CD14-positive monocyte (primary cell): Measurements from ENCODE around the gene SLC47A2. TPM values are rescaled to one million over a fixed set of nuclear protein-coding genes. Genes with fewer than 3 reads are reported as not detected.
A peak's percentile ranks its signal among the peaks of the same experiment; 100 is the strongest.

Source experiments
- DNase-seq, 3 donors: peaks; one replicate each; pipeline ENCODE4 v3.0.0-alpha.2; 2011 to 2022
- H2AFZ ChIP-seq: 2 replicates; pipeline ENCODE4 v1.6.0; 2012; ENCODE audit warnings: mild to moderate bottlenecking, low read depth, low read length, inconsistent platforms; ENCODE audit not compliant: insufficient read depth, poor library complexity, severe bottlenecking
- H3K27ac ChIP-seq, 2 donors: 1 replicate in 1 of 2; 2 replicates in 1 of 2; pipeline ENCODE4 v1.5.1; 2012 to 2013; ENCODE audit warnings: low read length in 2 of 2, control low read depth in 1 of 2, inconsistent platforms in 1 of 2, low read depth in 1 of 2, mild to moderate bottlenecking in 1 of 2
- H3K27me3 ChIP-seq, 2 donors: one replicate each; pipeline versions ENCODE4 v1.6.0 to v1.6.1; 2011 to 2013; ENCODE audit warnings: low read length in 2 of 2; ENCODE audit not compliant: control insufficient read depth in 2 of 2, insufficient read depth in 2 of 2
- H3K36me3 ChIP-seq, 2 donors: replicated peaks in 1 of 2; 1 replicate in 1 of 2; 2 replicates in 1 of 2; pipeline versions ENCODE4 v1.5.1 to v1.6.1; 2012 to 2013; ENCODE audit warnings: low read length in 2 of 2, control low read depth in 1 of 2, inconsistent platforms in 1 of 2, mild to moderate bottlenecking in 1 of 2; ENCODE audit not compliant: insufficient read depth in 2 of 2, control insufficient read depth in 1 of 2
- H3K4me1 ChIP-seq, 2 donors: 1 replicate in 1 of 2; 2 replicates in 1 of 2; pipeline versions ENCODE4 v1.5.1 to v1.6.1; 2012 to 2013; ENCODE audit warnings: low read length in 2 of 2, control low read depth in 1 of 2, inconsistent platforms in 1 of 2, mild to moderate bottlenecking in 1 of 2, moderate library complexity in 1 of 2; ENCODE audit not compliant: insufficient read depth in 2 of 2, control insufficient read depth in 1 of 2
- H3K4me2 ChIP-seq: replicated peaks from 2 replicates; pipeline ENCODE3; 2012; ENCODE audit warnings: low read length, moderate library complexity, mild to moderate bottlenecking; ENCODE audit not compliant: poor library complexity, severe bottlenecking; ENCODE audit errors: extremely low read depth
- H3K4me3 ChIP-seq, 3 experiments: fragments of 200-600 bp in 1 of 3; sonication (generic) in 1 of 3; replicated peaks in 1 of 3; 1 replicate in 2 of 3; 2 replicates in 1 of 3; pipeline ENCODE4 v1.5.1; 2011 to 2013; ENCODE audit warnings: low read length in 3 of 3, mild to moderate bottlenecking in 3 of 3, control low read depth in 2 of 3, low read depth in 2 of 3, inconsistent platforms in 1 of 3, moderate library complexity in 1 of 3
- H3K79me2 ChIP-seq: 2 replicates; pipeline ENCODE4 v1.6.0; 2012; ENCODE audit warnings: mild to moderate bottlenecking, control low read depth, inconsistent platforms, low read length, moderate library complexity; ENCODE audit not compliant: insufficient read depth
- H3K9ac ChIP-seq: 2 replicates; pipeline ENCODE4 v1.6.0; 2017; ENCODE audit warnings: low read length, mild to moderate bottlenecking; ENCODE audit not compliant: insufficient read depth, poor library complexity, severe bottlenecking
- H3K9me3 ChIP-seq, 2 donors: replicated peaks in 1 of 2; 1 replicate in 1 of 2; 2 replicates in 1 of 2; pipeline versions ENCODE4 v1.5.1 to v1.6.1; 2012 to 2013; ENCODE audit warnings: low read length in 2 of 2, control low read depth in 1 of 2; ENCODE audit not compliant: control insufficient read depth in 1 of 2, insufficient read depth in 1 of 2
- H4K20me1 ChIP-seq: 2 replicates; pipeline ENCODE4 v1.6.0; 2012; ENCODE audit warnings: mild to moderate bottlenecking, low read length, control low read depth, moderate library complexity; ENCODE audit not compliant: insufficient read depth
- H3K27ac Mint-ChIP-seq, 7 donors: one replicate each; pipeline ENCODE4 v1.8.0; 2020; ENCODE audit warnings: mild to moderate bottlenecking in 7 of 7, mixed read lengths in 7 of 7, moderate library complexity in 6 of 7, inconsistent platforms in 2 of 7
- H3K27me3 Mint-ChIP-seq, 3 donors: one replicate each; pipeline ENCODE4 v1.8.0; 2021 to 2022; ENCODE audit warnings: low read depth in 3 of 3, mild to moderate bottlenecking in 3 of 3, mixed read lengths in 3 of 3, moderate library complexity in 3 of 3, inconsistent platforms in 1 of 3
- H3K36me3 Mint-ChIP-seq, 2 donors: one replicate each; pipeline ENCODE4 v1.8.0; 2020; ENCODE audit warnings: mixed read lengths in 2 of 2, inconsistent platforms in 1 of 2, mild to moderate bottlenecking in 1 of 2
- H3K4me1 Mint-ChIP-seq: one replicate; pipeline ENCODE4 v1.8.0; 2020; ENCODE audit warnings: mild to moderate bottlenecking, mixed read lengths
- H3K4me3 Mint-ChIP-seq, 2 donors: one replicate each; pipeline ENCODE4 v1.8.0; 2020; ENCODE audit warnings: mild to moderate bottlenecking in 2 of 2, mixed read lengths in 2 of 2, moderate library complexity in 1 of 2
- H3K9me3 Mint-ChIP-seq, 7 donors: one replicate each; pipeline ENCODE4 v1.8.0; 2020 to 2022; ENCODE audit warnings: mixed read lengths in 7 of 7, mild to moderate bottlenecking in 6 of 7, moderate library complexity in 6 of 7, inconsistent platforms in 2 of 7
- CTCF ChIP-seq: fragments of 200-600 bp; IDR thresholded peaks from one replicate; pipeline ENCODE4 v1.8.0; 2022; ENCODE audit warnings: antibody characterized with exemption, mild to moderate bottlenecking
- WGBS: methylation state at CpG from one replicate; pipeline ENCODE4 v1.1.5; 2013; ENCODE audit warnings: missing lambda C conversion rate; ENCODE audit not compliant: insufficient coverage; 5-methylcytosine and 5-hydroxymethylcytosine counted together
- intact Hi-C, 2 donors: fragments of 100-400 bp; cut with micrococcal nuclease; formaldehyde crosslinking; loops; one replicate each; pipeline versions ENCODE4 v1.15.0 to v1.15.1; 2023
- polyA plus RNA-seq, 3 donors: library from polyadenylated mRNA; depleted of rRNA in 1 of 3; unstranded in 2 of 3; stranded (reverse) in 1 of 3; fragments of 300-500 nt in 2 of 3; fragments of >200 nt in 1 of 3; fragmentation: Illumina TruSeq in 2 of 3; gene quantifications; 1 replicate in 2 of 3; 2 replicates in 1 of 3; pipeline ENCODE4 v1.2.3, GENCODE V29; 2012 to 2021

The SLC47A2 gene
- polyA plus RNA-seq, 3 donors = not detected

- peak overlapping the region in 1 of 2 donors; percentile 64 for H3K4me3 Mint-ChIP-seq
- peak overlapping the region; percentile 29 to 76 (median 50) for H3K27ac Mint-ChIP-seq
- Histone ChIP-seq H3K9ac (no peak overlapping the region), H4K20me1 (no peaks in the 10 kb centered on the region), H3K9me3 (no peaks in the 10 kb centered on the region), H3K27ac (no peak overlapping the region), H3K4me3 (no peak overlapping the region), H3K4me1 (peaks cover 19 to 22% of the 10 kb centered on the region in 2 donors), H3K79me2 (no peaks in the 10 kb centered on the region), H3K4me2 (no peak overlapping the region), H3K36me3 (no peaks in the 10 kb centered on the region), H2AFZ (peak overlapping the region; percentile 65), H3K27me3 (no peaks in the 10 kb centered on the region)
- no peak for TF ChIP-seq CTCF
- H3K9me3 Mint-ChIP-seq = peaks cover 0 to 2% (median 0%) of the 10 kb centered on the region in 7 donors
- no peaks in the 10 kb centered on the region for H3K27me3 Mint-ChIP-seq
- WGBS = 31% methylated on average over 3 of the region's 4 CpGs
- DNase-seq = peak in 2 of 3 donors; percentile 20 to 22
- intact Hi-C loops = no loop called here
- no peaks in the 10 kb centered on the region for H3K36me3 Mint-ChIP-seq
- H3K4me1 Mint-ChIP-seq = peaks cover 29% of the 10 kb centered on the region
Measured at GRCh38 chr17:19730843-19731242, 14.5 kb upstream of the SLC47A2 start.

GRCh38 chr17:19729900-19730299, 13.5 kb upstream of the SLC47A2 start:
- no peak for TF ChIP-seq CTCF
- no peaks in the 10 kb centered on the region for H3K27me3 Mint-ChIP-seq
- no peak overlapping the region for H3K27ac Mint-ChIP-seq
- no peak overlapping the region for H3K9ac ChIP-seq
- no peaks in the 10 kb centered on the region for H3K36me3 ChIP-seq
- H3K4me1 Mint-ChIP-seq = peaks cover 38% of the 10 kb centered on the region
- no peaks in the 10 kb centered on the region for H3K9me3 ChIP-seq
- no peaks in the 10 kb centered on the region for H3K79me2 ChIP-seq
- H3K4me1 ChIP-seq = peaks cover 29 to 31% of the 10 kb centered on the region in 2 donors
- WGBS = 100% methylated on average over 3 of the region's 6 CpGs
- H2AFZ ChIP-seq = no peak overlapping the region
- H3K27ac ChIP-seq = no peak overlapping the region
- intact Hi-C loops = loop anchor here (5.0 to 10.0 kb wide), 2 partner anchors 32 to 85 kb away; partner anchors contain the start of gene ALDH3A2 (in 1 of the 2)
- peaks cover 0 to 6% of the 10 kb centered on the region in 2 donors for H3K36me3 Mint-ChIP-seq
- H3K9me3 Mint-ChIP-seq = peaks cover 0 to 2% (median 0%) of the 10 kb centered on the region in 7 donors
- H3K4me2 ChIP-seq = no peak overlapping the region
- no peak overlapping the region for H3K4me3 ChIP-seq
- no peaks in the 10 kb centered on the region for H3K27me3 ChIP-seq
- no peak overlapping the region for H3K4me3 Mint-ChIP-seq
- no peaks in the 10 kb centered on the region for H4K20me1 ChIP-seq
- no peak for DNase-seq
